Measurements from ENCODE around the gene KDM3A.

KDM3A gene

GRCh38 chr2:86436328-86436727 is 4.8 kb upstream of the KDM3A start:
- H3K4me3 ChIP-seq (ENCODE audit: low read depth, low read length): no peak overlapping the region
- no peaks in the 10 kb centered on the region for H3K4me1 ChIP-seq (ENCODE audit: control insufficient read depth, insufficient read depth, low read length)
- no peak overlapping the region for H3K27ac ChIP-seq (ENCODE audit: extremely low read depth, low read depth, low read length)
- TF ChIP-seq ZNF26 (tag by site-specific recombination; IDR thresholded peaks at IDR 0.05) (no peak), INSM2 (tag by site-specific recombination; IDR thresholded peaks at IDR 0.05) (no peak), ZNF510 (tag by site-specific recombination; IDR thresholded peaks at IDR 0.05; ENCODE audit: insufficient replicate concordance) (no peak), PRDM4 (tag by site-specific recombination; IDR thresholded peaks at IDR 0.05) (no peak), ZNF416 (tag by site-specific recombination; IDR thresholded peaks at IDR 0.05) (no peak), ZNF549 (tag by site-specific recombination; IDR thresholded peaks at IDR 0.05) (no peak), ZNF544 (tag by site-specific recombination; IDR thresholded peaks at IDR 0.05) (no peak), ZNF792 (tag by site-specific recombination; IDR thresholded peaks at IDR 0.05) (no peak), ZNF626 (tag by site-specific recombination; IDR thresholded peaks at IDR 0.05) (no peak), IKZF3 (tag by site-specific recombination; IDR thresholded peaks at IDR 0.05) (no peak), SCRT1 (tag by site-specific recombination; IDR thresholded peaks at IDR 0.05; ENCODE audit: borderline replicate concordance) (no peak), ZNF513 (tag by site-specific recombination; IDR thresholded peaks at IDR 0.05) (no peak), ZNF449 (tag by site-specific recombination; IDR thresholded peaks at IDR 0.05) (no peak)
- ChIA-PET CTCF (interaction anchor here (0.7 kb wide), 1 partner anchor 1618 kb away, joined by 6 read pairs; no protein-coding TSS in a partner anchor), POLR2A (interaction anchor here (0.6 kb wide), 1 partner anchor 99 kb away, joined by 3 read pairs; no protein-coding TSS in a partner anchor)
- H3K9me3 ChIP-seq (ENCODE audit: control insufficient read depth, insufficient read depth, low read depth, low read length): no peaks in the 10 kb centered on the region
- H3K36me3 ChIP-seq (ENCODE audit: control insufficient read depth in 2 of 2, insufficient read depth in 1 of 2, low read length in 2 of 2): no peaks in the 10 kb centered on the region

- Histone ChIP-seq H3K4me1 (ENCODE audit: control insufficient read depth, insufficient read depth, low read length) (no peaks in the 10 kb centered on the region), H3K9me3 (ENCODE audit: control insufficient read depth, insufficient read depth, low read depth, low read length) (no peaks in the 10 kb centered on the region), H3K36me3 (ENCODE audit: control insufficient read depth in 2 of 2, insufficient read depth in 1 of 2, low read length in 2 of 2) (peaks cover 0 to 16% of the 10 kb centered on the region in 2 experiments; a peak in 1 of 3 replicates), H3K27ac (ENCODE audit: extremely low read depth, low read depth, low read length) (peak overlapping the region; percentile 93; the same call in 1 of the 2 replicates), H3K4me3 (ENCODE audit: low read depth, low read length) (no peak overlapping the region; the same call in 1 of the 2 replicates)
- ChIA-PET POLR2A (interaction anchor here (0.9 to 2.8 kb wide), 13 partner anchors 8 to 367 kb away, joined by 3 to 18 read pairs (median 5); partner anchors contain the start of genes IMMT and MRPL35), CTCF (interaction anchor here (0.8 to 1.5 kb wide), 3 partner anchors 38 to 68 kb away, joined by 3 to 5 read pairs (median 3); no protein-coding TSS in a partner anchor)
- TF ChIP-seq ZNF658 (tag by site-specific recombination; IDR thresholded peaks at IDR 0.05): no peak
- TF ChIP-seq TSHZ1 (tag by site-specific recombination; IDR thresholded peaks at IDR 0.05; ENCODE audit: borderline replicate concordance): no peak
- TF ChIP-seq ZNF280D (tag by site-specific recombination; IDR thresholded peaks at IDR 0.05): 0 out of 2 replicates have a peak, but pooled peaks have one; percentile 17
Observed at GRCh38 chr2:86439879-86440630, 1.1 kb upstream of the KDM3A start.

Measured in HEK293 (cell line).